ENCODE measurements around the gene PCYT2.

- TF ChIP-seq FOXP4 (CRISPR knock-in tag; IDR thresholded peaks at IDR 0.05) (no peak), CTCF (IDR thresholded peaks at IDR 0.05) (no peak)
Observed at GRCh38 chr17:81852237-81852636, 59.0 kb downstream of the PCYT2 start.
